GM12875 (cell line): ENCODE data around the gene MPDU1.

Experiments
- H3K4me3 ChIP-seq: one replicate; pipeline ENCODE4 v1.5.1; 2011; ENCODE audit warnings: low read depth, low read length, control low read depth
- CTCF ChIP-seq: IDR thresholded peaks from 2 replicates; pipeline ENCODE4 v1.5.1; 2011; ENCODE audit warnings: low read depth, mild to moderate bottlenecking, control low read depth, inconsistent platforms, low read length, moderate library complexity, borderline replicate concordance; ENCODE audit not compliant: insufficient read depth

MPDU1 gene

GRCh38 chr17:7626307-7626706 lies 42.7 kb downstream of the MPDU1 start:
- H3K4me3 ChIP-seq, result no peak overlapping the region

DNA sequence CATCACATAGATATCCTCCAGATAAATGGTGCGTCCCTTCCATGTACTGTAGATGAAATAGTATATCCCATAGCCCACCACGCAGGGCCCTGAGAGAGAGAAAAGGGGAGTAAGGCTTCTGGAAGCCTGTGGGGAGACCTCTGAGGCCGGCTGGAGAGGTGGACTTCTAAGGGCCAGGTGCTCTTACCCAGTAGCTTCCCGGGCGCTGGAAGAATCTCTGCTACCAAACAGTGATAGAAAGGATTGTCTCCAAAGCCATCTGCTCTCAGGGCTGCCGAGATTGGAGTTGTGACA lies 43.3 kb downstream of the MPDU1 start:
- no peak for TF ChIP-seq CTCF
- H3K4me3 ChIP-seq, result peak overlapping the region; percentile 66

More at GRCh38 chr17:7626307-7626706, 42.7 kb downstream of the MPDU1 start:
- TF ChIP-seq CTCF, result no peak

GRCh38 chr17:7627250-7628121 lies 43.8 kb downstream of the MPDU1 start, which contains the start of gene SAT2:
Gene SAT2 (minus strand): TSS chr17:7627821. CDS start chr17:7627635, 186 bp downstream.
- TF ChIP-seq CTCF, result no peak
- H3K4me3 ChIP-seq, result peak within 1 kb of the TSS; percentile 66

- H3K4me3 ChIP-seq, result no peak within 1 kb of the TSS
- TF ChIP-seq CTCF, result no peak
Measured at GRCh38 chr17:7629939-7630571, 46.4 kb downstream of the MPDU1 start, which contains the start of gene SHBG. Gene SHBG (plus strand): TSS chr17:7630135. CDS start chr17:7630173, 38 bp downstream.

DNA sequence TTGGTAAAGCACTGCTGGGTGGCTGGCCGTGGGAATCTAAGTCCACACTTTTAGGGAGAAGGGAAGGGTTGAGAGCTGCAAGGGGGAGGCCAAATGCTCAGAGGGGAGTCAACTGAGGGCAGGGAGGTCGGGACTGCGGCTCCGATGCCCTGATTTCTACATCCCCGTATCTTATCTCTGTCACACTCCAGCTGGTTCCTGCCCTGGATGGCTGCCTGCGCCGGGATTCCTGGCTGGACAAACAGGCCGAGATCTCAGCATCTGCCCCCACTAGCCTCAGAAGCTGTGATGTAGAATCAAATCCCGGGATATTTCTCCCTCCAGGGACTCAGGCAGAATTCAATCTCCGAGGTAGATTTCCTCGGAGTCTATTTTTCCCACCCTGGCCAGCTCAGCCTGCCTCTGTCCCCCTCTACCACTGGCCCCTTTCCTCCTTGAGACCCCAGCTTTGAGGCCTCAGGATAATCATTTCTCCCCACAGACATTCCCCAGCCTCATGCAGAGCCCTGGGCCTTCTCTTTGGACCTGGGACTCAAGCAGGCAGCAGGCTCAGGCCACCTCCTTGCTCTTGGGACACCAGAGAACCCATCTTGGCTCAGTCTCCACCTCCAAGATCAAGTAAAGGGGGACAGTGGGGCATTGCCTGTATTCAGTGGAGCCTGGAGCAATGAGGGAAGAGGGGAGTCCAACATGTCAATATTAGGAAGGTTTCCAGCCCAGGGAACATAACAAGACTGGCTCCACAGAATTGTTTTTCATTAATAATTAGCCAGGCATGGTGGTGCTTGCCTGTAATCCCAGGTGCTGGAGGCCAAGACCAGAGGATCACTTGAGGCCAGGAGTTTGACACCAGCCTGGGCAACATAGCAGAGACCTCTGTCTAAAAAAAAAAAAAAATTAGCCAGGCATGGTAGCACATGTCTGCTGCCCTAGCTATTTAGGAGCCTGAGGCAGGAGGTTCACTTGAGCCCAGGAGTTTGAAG lies 48.0 kb downstream of the MPDU1 start:
- no peak for TF ChIP-seq CTCF
- no peak overlapping the region for H3K4me3 ChIP-seq

- TF ChIP-seq CTCF, result peak; percentile 54; the same call in 1 of the 2 replicates
- H3K4me3 ChIP-seq, result no peak overlapping the region
Measured at GRCh38 chr17:7632492-7632894, 48.8 kb downstream of the MPDU1 start.
